Measurements from ENCODE around the gene TBC1D16. TPM values are rescaled to one million over a fixed set of nuclear protein-coding genes. Genes with fewer than 3 reads are reported as not detected.

The TBC1D16 gene
- total and polyA plus RNA-seq, 2 donors (not counting 1 experiment from before 2014, with no cell fraction given), result 0.82 to 2.7 TPM

DNA sequence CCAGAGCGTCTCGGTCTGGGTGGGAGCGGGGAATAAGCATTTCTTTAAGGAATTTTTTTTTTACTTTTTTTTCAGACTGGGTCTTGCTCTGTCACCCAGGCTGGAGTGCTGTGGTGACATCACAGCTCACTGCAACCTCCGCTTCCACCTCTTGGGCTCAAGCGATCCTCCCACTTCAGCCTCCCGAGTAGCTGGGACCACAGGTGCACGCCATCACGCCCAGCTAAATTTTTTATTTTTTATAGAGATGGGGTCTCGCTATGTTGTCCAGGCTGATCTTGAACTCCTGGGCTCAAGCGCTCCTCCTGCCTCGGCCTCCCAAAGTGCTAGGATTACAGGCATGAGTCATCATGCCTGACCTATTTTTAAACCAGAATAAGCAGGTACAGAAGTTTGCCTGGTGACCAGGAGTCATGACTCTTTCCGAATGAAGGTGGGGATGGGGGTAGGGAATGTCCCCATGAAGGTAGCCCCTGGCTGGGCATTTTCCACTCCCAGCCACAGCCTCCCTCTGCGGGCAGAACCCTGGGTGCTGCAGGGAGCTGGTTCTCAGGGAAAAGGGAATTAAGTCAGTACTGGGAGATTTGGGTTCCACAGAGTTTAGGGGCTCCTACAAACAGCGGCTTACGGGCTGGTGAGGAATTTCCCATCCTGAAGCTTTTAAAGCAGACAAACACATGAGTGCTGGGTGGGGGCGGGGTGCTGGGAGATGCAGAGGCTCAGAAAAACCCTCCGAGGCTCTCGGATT lies 48.3 kb downstream of the TBC1D16 start:
- H3K27me3 Mint-ChIP-seq, result peaks cover under 1% of the 10 kb centered on the region
- H3K27ac ChIP-seq (ENCODE audit: low read length in 2 of 2), result no peak overlapping the region
- no peak overlapping the region for H3K27ac Mint-ChIP-seq
- H3K4me3 Mint-ChIP-seq, result no peak overlapping the region
- no peak for ATAC-seq (ENCODE audit: low read depth)
- TF ChIP-seq, protein P1, sequence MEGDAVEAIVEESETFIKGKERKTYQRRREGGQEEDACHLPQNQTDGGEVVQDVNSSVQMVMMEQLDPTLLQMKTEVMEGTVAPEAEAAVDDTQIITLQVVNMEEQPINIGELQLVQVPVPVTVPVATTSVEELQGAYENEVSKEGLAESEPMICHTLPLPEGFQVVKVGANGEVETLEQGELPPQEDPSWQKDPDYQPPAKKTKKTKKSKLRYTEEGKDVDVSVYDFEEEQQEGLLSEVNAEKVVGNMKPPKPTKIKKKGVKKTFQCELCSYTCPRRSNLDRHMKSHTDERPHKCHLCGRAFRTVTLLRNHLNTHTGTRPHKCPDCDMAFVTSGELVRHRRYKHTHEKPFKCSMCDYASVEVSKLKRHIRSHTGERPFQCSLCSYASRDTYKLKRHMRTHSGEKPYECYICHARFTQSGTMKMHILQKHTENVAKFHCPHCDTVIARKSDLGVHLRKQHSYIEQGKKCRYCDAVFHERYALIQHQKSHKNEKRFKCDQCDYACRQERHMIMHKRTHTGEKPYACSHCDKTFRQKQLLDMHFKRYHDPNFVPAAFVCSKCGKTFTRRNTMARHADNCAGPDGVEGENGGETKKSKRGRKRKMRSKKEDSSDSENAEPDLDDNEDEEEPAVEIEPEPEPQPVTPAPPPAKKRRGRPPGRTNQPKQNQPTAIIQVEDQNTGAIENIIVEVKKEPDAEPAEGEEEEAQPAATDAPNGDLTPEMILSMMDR (IDR thresholded peaks at IDR 0.05), result no peak
- no peak for TF ChIP-seq EZH2 (IDR thresholded peaks at IDR 0.05; ENCODE audit: borderline replicate concordance, insufficient read depth, low read depth, low read length, poor library complexity, severe bottlenecking)
- ChIA-PET POLR2A (no interaction called here), CTCF (no interaction called here)
- peaks cover 0 to 9% (median 0%) of the 10 kb centered on the region in 4 experiments for H3K27me3 ChIP-seq (replicated peaks in 1 of 4; ENCODE audit: control extremely low read depth in 1 of 4, control insufficient read depth in 3 of 4, insufficient read depth in 4 of 4, low read length in 3 of 4)
- 94% methylated on average over 12 of the region's 18 CpGs for WGBS (ENCODE audit: insufficient coverage)
- no peak overlapping the region for H2AFZ ChIP-seq (ENCODE audit: insufficient read depth, low read depth, low read length, poor library complexity, severe bottlenecking)
- no peaks in the 10 kb centered on the region for H3K9me3 Mint-ChIP-seq (ENCODE audit: insufficient read depth)
- H3K4me2 ChIP-seq (replicated peaks; ENCODE audit: low read depth, low read length, poor library complexity, severe bottlenecking), result no peak overlapping the region
- H4K20me1 ChIP-seq (ENCODE audit: control insufficient read depth, insufficient read depth, low read length, poor library complexity, severe bottlenecking), result no peaks in the 10 kb centered on the region
- intact Hi-C loops (cut with micrococcal nuclease), result no loop called here
- H3K4me1 Mint-ChIP-seq, result peaks cover 5% of the 10 kb centered on the region
- no peak overlapping the region for H3K9ac ChIP-seq (ENCODE audit: low read length)
- no peak for DNase-seq
- H3K79me2 ChIP-seq (ENCODE audit: control insufficient read depth, insufficient read depth, low read length), result no peaks in the 10 kb centered on the region
- H3K36me3 ChIP-seq (replicated peaks in 1 of 2; ENCODE audit: control extremely low read depth in 1 of 2, control insufficient read depth in 1 of 2, extremely low read depth in 1 of 2, insufficient read depth in 2 of 2, low read length in 1 of 2), result no peaks in the 10 kb centered on the region
- peaks cover 8 to 11% of the 10 kb centered on the region in 2 donors for H3K4me1 ChIP-seq (ENCODE audit: control insufficient read depth in 2 of 2, insufficient read depth in 2 of 2, low read length in 2 of 2)
- no peak overlapping the region for H3K4me3 ChIP-seq (ENCODE audit: control extremely low read depth in 1 of 5, extremely low read depth in 1 of 5, insufficient read depth in 1 of 5, low read depth in 2 of 5, low read length in 4 of 5)
- no peaks in the 10 kb centered on the region for H3K9me3 ChIP-seq (ENCODE audit: control extremely low read depth in 1 of 3, control insufficient read depth in 2 of 3, insufficient read depth in 1 of 3, low read length in 2 of 3)

GRCh38 chr17:79986411-79987186 lies 49.1 kb downstream of the TBC1D16 start:
- H4K20me1 ChIP-seq (ENCODE audit: control insufficient read depth, insufficient read depth, low read length, poor library complexity, severe bottlenecking), result no peaks in the 10 kb centered on the region
- no peak overlapping the region for H3K4me2 ChIP-seq (replicated peaks; ENCODE audit: low read depth, low read length, poor library complexity, severe bottlenecking)
- ChIA-PET POLR2A (no interaction called here), CTCF (interaction anchor here (1.2 kb wide), 1 partner anchor 11 kb away, joined by 3 read pairs; no protein-coding TSS in a partner anchor)
- H3K9me3 ChIP-seq (ENCODE audit: control extremely low read depth in 1 of 3, control insufficient read depth in 2 of 3, insufficient read depth in 1 of 3, low read length in 2 of 3), result no peaks in the 10 kb centered on the region
- H3K27me3 ChIP-seq (replicated peaks in 1 of 4; ENCODE audit: control extremely low read depth in 1 of 4, control insufficient read depth in 3 of 4, insufficient read depth in 4 of 4, low read length in 3 of 4), result peaks cover 0 to 3% (median 0%) of the 10 kb centered on the region in 4 experiments
- Mint-ChIP-seq H3K4me3 (no peak overlapping the region), H3K27ac (no peak overlapping the region), H3K9me3 (ENCODE audit: insufficient read depth) (no peaks in the 10 kb centered on the region), H3K27me3 (no peaks in the 10 kb centered on the region), H3K4me1 (peaks cover 1% of the 10 kb centered on the region)
- no peak overlapping the region for H3K4me3 ChIP-seq (ENCODE audit: control extremely low read depth in 1 of 5, extremely low read depth in 1 of 5, insufficient read depth in 1 of 5, low read depth in 2 of 5, low read length in 4 of 5)
- TF ChIP-seq EZH2 (IDR thresholded peaks at IDR 0.05; ENCODE audit: borderline replicate concordance, insufficient read depth, low read depth, low read length, poor library complexity, severe bottlenecking), result no peak
- TF ChIP-seq, protein P1 (IDR thresholded peaks at IDR 0.05), result no peak
- H2AFZ ChIP-seq (ENCODE audit: insufficient read depth, low read depth, low read length, poor library complexity, severe bottlenecking), result no peak overlapping the region
- H3K79me2 ChIP-seq (ENCODE audit: control insufficient read depth, insufficient read depth, low read length), result no peaks in the 10 kb centered on the region
- H3K4me1 ChIP-seq (ENCODE audit: control insufficient read depth in 2 of 2, insufficient read depth in 2 of 2, low read length in 2 of 2), result peaks cover 3 to 4% of the 10 kb centered on the region in 2 donors
- DNase-seq, result no peak
- no peak overlapping the region for H3K27ac ChIP-seq (ENCODE audit: low read length in 2 of 2)
- no peaks in the 10 kb centered on the region for H3K36me3 ChIP-seq (replicated peaks in 1 of 2; ENCODE audit: control extremely low read depth in 1 of 2, control insufficient read depth in 1 of 2, extremely low read depth in 1 of 2, insufficient read depth in 2 of 2, low read length in 1 of 2)
- no peak for ATAC-seq (ENCODE audit: low read depth)
- H3K9ac ChIP-seq (ENCODE audit: low read length), result no peak overlapping the region
- WGBS (ENCODE audit: insufficient coverage), result 95% methylated on average over 29 of the region's 29 CpGs
- intact Hi-C loops (cut with micrococcal nuclease), result no loop called here

Data from B cell (primary cell).